AG10803 (cell line): Measurements from ENCODE around the gene TTC7B.

ENCODE experiments used
- DNase-seq: peaks from one replicate; pipeline ENCODE4 v3.0.0; 2010; ENCODE audit warnings: low read depth
- H3K4me3 ChIP-seq: 2 replicates; pipeline ENCODE4 v1.5.1; 2011; ENCODE audit warnings: mild to moderate bottlenecking, low read length, control low read depth
- CTCF ChIP-seq: conservative IDR thresholded peaks from 2 replicates; pipeline ENCODE4 v1.5.1; 2011; ENCODE audit warnings: mild to moderate bottlenecking, low read length, control low read depth, inconsistent platforms

Gene TTC7B

DNA sequence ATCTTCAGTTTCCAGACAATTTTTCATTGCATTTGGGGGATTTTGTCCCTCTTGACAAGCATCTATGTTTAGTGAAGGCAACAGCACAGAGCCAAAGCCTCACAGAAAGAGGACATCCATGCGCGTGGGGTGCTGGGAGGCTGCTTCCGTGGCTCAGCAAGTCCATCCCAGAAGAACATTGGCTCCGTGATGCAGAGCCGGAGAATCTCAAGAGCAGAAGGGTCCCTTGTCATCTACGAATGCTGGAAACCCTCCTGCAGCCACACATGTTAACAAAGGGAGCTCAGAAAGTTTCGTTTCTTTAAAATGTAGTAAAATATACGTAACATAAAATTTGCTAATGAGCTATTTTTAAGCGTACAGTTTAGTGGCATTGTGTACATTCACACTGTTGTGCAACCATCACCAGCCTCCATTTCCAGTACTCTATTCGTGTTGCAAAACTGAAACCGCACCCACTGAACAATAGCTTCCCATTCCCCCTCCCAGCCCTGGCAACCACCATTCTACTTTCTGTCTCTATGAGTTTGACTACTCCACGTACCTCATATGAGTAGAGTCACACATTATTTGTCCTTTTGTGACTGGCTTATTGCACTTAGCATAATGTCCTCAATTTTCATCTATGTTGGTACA lies 185.9 kb downstream of the TTC7B start:
- no peak for TF ChIP-seq CTCF
- no peak for DNase-seq
- H3K4me3 ChIP-seq: no peak overlapping the region

DNA sequence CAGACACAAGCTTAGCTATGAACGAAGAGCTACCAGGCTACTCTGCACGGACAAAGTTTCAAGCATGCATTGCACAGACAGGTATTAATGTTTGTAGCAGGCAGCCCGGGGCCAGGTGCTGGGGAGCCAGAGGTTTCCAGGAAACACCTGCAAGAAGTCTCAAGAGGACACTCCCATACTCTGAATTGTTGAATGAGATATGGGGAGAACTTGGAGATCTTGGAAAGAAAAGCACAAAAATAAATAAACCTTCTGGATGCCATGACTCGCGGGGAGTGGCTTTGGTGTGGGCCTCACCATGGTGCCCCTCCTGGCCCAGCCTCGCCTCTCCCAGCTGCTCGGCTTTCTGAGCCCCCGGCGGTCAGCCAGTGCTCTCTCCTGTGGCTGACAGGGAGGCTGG lies 186.8 kb downstream of the TTC7B start:
- DNase-seq: no peak
- no peak overlapping the region for H3K4me3 ChIP-seq
- TF ChIP-seq CTCF: no peak

GRCh38 chr14:90628825-90629224 lies 187.4 kb downstream of the TTC7B start:
- no peak overlapping the region for H3K4me3 ChIP-seq
- no peak for TF ChIP-seq CTCF
- DNase-seq: no peak

- no peak for TF ChIP-seq CTCF
- no peak for DNase-seq
- H3K4me3 ChIP-seq: no peak overlapping the region
Measured at GRCh38 chr14:90627478-90627877, 188.8 kb downstream of the TTC7B start.

- no peak for DNase-seq
- no peak overlapping the region for H3K4me3 ChIP-seq
- TF ChIP-seq CTCF: no peak
Measured at GRCh38 chr14:90626550-90626949, 189.7 kb downstream of the TTC7B start.

GRCh38 chr14:90625445-90625844 lies 190.8 kb downstream of the TTC7B start:
- DNase-seq: no peak
- TF ChIP-seq CTCF: no peak
- H3K4me3 ChIP-seq: no peak overlapping the region

- no peak overlapping the region for H3K4me3 ChIP-seq
- no peak for TF ChIP-seq CTCF
- DNase-seq: no peak
Measured at GRCh38 chr14:90624732-90625400, 191.4 kb downstream of the TTC7B start.
